Keratinocyte (primary cell): ENCODE measurements around the gene CPSF2. TPM values are rescaled to one million over a fixed set of nuclear protein-coding genes. Genes with fewer than 3 reads are reported as not detected.

Experiments
- DNase-seq: peaks from one replicate; pipeline ENCODE4 v3.0.0-alpha.2; 2011; ENCODE audit warnings: low read depth, missing footprints, low spot score
- FAIRE-seq: peaks from 2 replicates; lab custom pipeline; 2011; peaks lifted over from hg19 to GRCh38; lab: Jason Lieb, UNC
- H2AFZ ChIP-seq: 2 replicates; pipeline ENCODE4 v1.6.0; 2012; ENCODE audit warnings: low read length, control low read depth, inconsistent platforms; ENCODE audit not compliant: control insufficient read depth
- H3K27ac ChIP-seq: 2 replicates; pipeline ENCODE4 v1.5.1; 2011; ENCODE audit warnings: low read length; ENCODE audit not compliant: control insufficient read depth, insufficient read depth
- H3K27me3 ChIP-seq: 3 replicates; pipeline ENCODE4 v1.6.0; 2011; ENCODE audit warnings: low read length; ENCODE audit not compliant: control insufficient read depth, insufficient read depth; ENCODE audit errors: extremely low read depth
- H3K36me3 ChIP-seq, 2 experiments: 2 replicates in 1 of 2; 3 replicates in 1 of 2; pipeline ENCODE4 v1.5.1; 2011; ENCODE audit warnings: low read length in 2 of 2, mild to moderate bottlenecking in 1 of 2; ENCODE audit not compliant: control insufficient read depth in 2 of 2, insufficient read depth in 2 of 2; ENCODE audit errors: extremely low read depth in 1 of 2
- H3K4me1 ChIP-seq: 3 replicates; pipeline ENCODE4 v1.5.1; 2011; ENCODE audit warnings: low read length; ENCODE audit not compliant: control insufficient read depth, insufficient read depth; ENCODE audit errors: extremely low read depth
- H3K4me2 ChIP-seq: 3 replicates; pipeline ENCODE4 v1.6.0; 2011; ENCODE audit warnings: low read depth, low read length; ENCODE audit not compliant: control insufficient read depth, insufficient read depth; ENCODE audit errors: extremely low read depth
- H3K4me3 ChIP-seq, 3 experiments: fragments of 200-600 bp in 1 of 3; sonication (generic) in 1 of 3; 2 replicates in 2 of 3; 3 replicates in 1 of 3; pipeline ENCODE4 v1.5.1; 2011 to 2016; ENCODE audit warnings: low read length in 3 of 3, mild to moderate bottlenecking in 3 of 3, control low read depth in 2 of 3, inconsistent platforms in 1 of 3, low read depth in 1 of 3, mixed read lengths in 1 of 3, mixed run types in 1 of 3, moderate library complexity in 1 of 3; ENCODE audit not compliant: control insufficient read depth in 2 of 3, insufficient read depth in 2 of 3; ENCODE audit errors: extremely low read depth in 1 of 3
- H3K79me2 ChIP-seq: 2 replicates; pipeline ENCODE4 v1.6.0; 2012; ENCODE audit warnings: low read length; ENCODE audit not compliant: control insufficient read depth, insufficient read depth
- H3K9ac ChIP-seq: 3 replicates; pipeline ENCODE4 v1.6.0; 2011; ENCODE audit warnings: low read length; ENCODE audit not compliant: control insufficient read depth, insufficient read depth; ENCODE audit errors: extremely low read depth
- H3K9me1 ChIP-seq: 3 replicates; pipeline ENCODE4 v1.6.0; 2011; ENCODE audit warnings: low read length; ENCODE audit not compliant: control insufficient read depth, insufficient read depth; ENCODE audit errors: extremely low read depth
- H3K9me3 ChIP-seq: 2 replicates; pipeline ENCODE4 v1.5.1; 2012; ENCODE audit warnings: low read depth, low read length; ENCODE audit not compliant: control insufficient read depth
- H4K20me1 ChIP-seq: 3 replicates; pipeline ENCODE4 v1.6.0; 2011; ENCODE audit warnings: low read length; ENCODE audit not compliant: control insufficient read depth, insufficient read depth; ENCODE audit errors: extremely low read depth
- CTCF ChIP-seq, 3 experiments: IDR thresholded peaks in 1 of 3; conservative IDR thresholded peaks in 1 of 3; optimal IDR thresholded peaks in 1 of 3; 2 replicates in 2 of 3; 3 replicates in 1 of 3; pipeline versions ENCODE3 to v1.5.1; 2011; ENCODE audit warnings: low read length in 3 of 3, mild to moderate bottlenecking in 3 of 3, moderate library complexity in 2 of 3, control low read depth in 1 of 3, inconsistent platforms in 1 of 3; ENCODE audit not compliant: insufficient read depth in 2 of 3; ENCODE audit errors: extremely low read depth in 1 of 3
- EZH2 ChIP-seq: IDR thresholded peaks from one replicate; pipeline ENCODE4 v1.6.1; 2012; ENCODE audit warnings: inconsistent platforms, mild to moderate bottlenecking, low read length, moderate library complexity
- dilution Hi-C: fragments of 300-500 bp; cut with MboI; formaldehyde crosslinking; loops from one replicate; pipeline ENCODE4 v1.7.0; 2020; ENCODE audit warnings: low sequenced_read_pairs; ENCODE audit not compliant: extremely low pct_ligation_motif_present
- polyA plus RNA-seq, 5 experiments: library from polyadenylated mRNA; depleted of rRNA in 3 of 5; stranded (reverse) in 3 of 5; stranded (forward) in 1 of 5; unstranded in 1 of 5; fragments of >200 nt; gene quantifications; 1 replicate in 1 of 5; 2 replicates in 3 of 5; 3 replicates in 1 of 5; pipeline versions ENCODE4 v1.2.1 to v1.2.3, GENCODE V29; 2011 to 2012; ENCODE audit warnings: missing spikeins in 2 of 5, low read depth in 1 of 5, low replicate concordance in 1 of 5

Gene CPSF2
- polyA plus RNA-seq, 1 donor (not counting 4 experiments of a cell fraction or from before 2014, with no cell fraction given): 67.9 TPM

- Histone ChIP-seq H3K9me3 (no peaks in the 10 kb centered on the region), H3K79me2 (peaks cover 2% of the 10 kb centered on the region), H4K20me1 (no peaks in the 10 kb centered on the region), H3K9me1 (peaks cover 2% of the 10 kb centered on the region), H3K4me3 (no peak overlapping the region), H3K4me2 (no peak overlapping the region), H2AFZ (no peak overlapping the region), H3K4me1 (no peaks in the 10 kb centered on the region), H3K27ac (no peak overlapping the region), H3K36me3 (peaks cover 6 to 19% of the 10 kb centered on the region in 2 experiments), H3K27me3 (no peaks in the 10 kb centered on the region), H3K9ac (no peak overlapping the region)
- dilution Hi-C loops: no loop called here
- no peak for TF ChIP-seq CTCF (optimal IDR thresholded peaks at IDR 0.05 in 1 of 3, IDR thresholded peaks at IDR 0.05 in 1 of 3, conservative IDR thresholded peaks at IDR 0.05 in 1 of 3; ENCODE audit: extremely low read depth in 1 of 3, insufficient read depth in 2 of 3, low read length in 3 of 3)
- no peak for TF ChIP-seq EZH2
- no peak for FAIRE-seq
- no peak for DNase-seq
Measured at GRCh38 chr14:92154283-92154942, 32.6 kb downstream of the CPSF2 start.

- Histone ChIP-seq H3K27me3 (no peaks in the 10 kb centered on the region), H3K36me3 (peaks cover 7 to 14% of the 10 kb centered on the region in 2 experiments), H3K4me2 (no peak overlapping the region), H3K79me2 (no peaks in the 10 kb centered on the region), H3K4me1 (no peaks in the 10 kb centered on the region), H3K9me3 (no peaks in the 10 kb centered on the region), H2AFZ (no peak overlapping the region), H3K27ac (no peak overlapping the region), H3K9ac (no peak overlapping the region), H3K4me3 (no peak overlapping the region), H3K9me1 (peaks cover 2% of the 10 kb centered on the region), H4K20me1 (no peaks in the 10 kb centered on the region)
- no peak for DNase-seq
- dilution Hi-C loops: no loop called here
- no peak for FAIRE-seq
- no peak for TF ChIP-seq CTCF (optimal IDR thresholded peaks at IDR 0.05 in 1 of 3, IDR thresholded peaks at IDR 0.05 in 1 of 3, conservative IDR thresholded peaks at IDR 0.05 in 1 of 3; ENCODE audit: extremely low read depth in 1 of 3, insufficient read depth in 2 of 3, low read length in 3 of 3)
- no peak for TF ChIP-seq EZH2
Measured at GRCh38 chr14:92160619-92161018, 38.9 kb downstream of the CPSF2 start.
